ENCODE results near the gene GLYATL3. TPM values are rescaled to one million over a fixed set of nuclear protein-coding genes. Genes with fewer than 3 reads are reported as not detected.

GLYATL3 gene
- total and polyA plus RNA-seq, 4 donors, result not detected

DNA sequence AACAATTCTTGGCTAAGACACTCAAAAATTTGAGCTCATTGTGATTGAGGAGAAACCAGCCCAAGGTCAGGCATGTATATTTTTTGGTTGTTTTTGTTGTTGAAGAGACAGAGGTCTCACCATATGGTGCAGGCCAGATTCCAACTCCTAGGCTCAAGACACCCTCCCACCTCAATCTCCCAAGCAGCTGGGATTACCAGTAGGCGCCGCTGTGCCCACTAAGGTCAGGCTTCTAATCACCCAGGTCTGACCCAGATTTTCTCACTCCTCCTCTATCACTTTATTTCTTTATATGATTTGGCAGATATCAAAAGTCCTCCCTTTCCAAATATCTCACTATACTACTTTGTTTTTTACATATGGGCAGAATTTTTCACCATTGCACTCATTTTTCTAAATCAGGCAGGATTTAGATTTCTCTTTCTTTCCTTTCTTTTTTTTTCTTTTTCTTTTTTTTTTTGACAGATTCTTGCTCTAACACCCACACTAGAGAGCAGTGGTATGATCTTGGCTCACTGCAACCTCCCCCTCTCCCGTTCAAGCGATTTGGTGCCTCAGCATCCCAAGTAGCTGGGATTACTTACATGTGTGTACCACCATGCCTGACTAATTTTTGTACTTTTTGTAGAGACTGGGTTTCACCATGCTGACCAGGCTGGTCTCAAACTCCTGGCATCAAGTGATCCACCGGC, 49.0 kb downstream of the GLYATL3 start:
- Histone ChIP-seq H3K4me3 (ENCODE audit: low read length in 2 of 2) (no peak overlapping the region), H3K27me3 (ENCODE audit: control insufficient read depth in 1 of 2, insufficient read depth in 2 of 2, low read length in 1 of 2) (no peaks in the 10 kb centered on the region), H3K4me1 (ENCODE audit: control insufficient read depth in 1 of 2, insufficient read depth in 2 of 2, low read length in 2 of 2) (no peaks in the 10 kb centered on the region), H3K9me3 (ENCODE audit: control insufficient read depth, low read length) (no peaks in the 10 kb centered on the region), H3K36me3 (ENCODE audit: control insufficient read depth in 1 of 2, insufficient read depth in 2 of 2, low read length in 1 of 2) (no peaks in the 10 kb centered on the region), H3K27ac (ENCODE audit: low read depth in 1 of 2, low read length in 2 of 2) (no peak overlapping the region)
- DNase-seq (no peak), ATAC-seq (ENCODE audit: low FRiP score) (no peak)
- intact Hi-C loops (cut with DNase I), result no loop called here
- WGBS, 2 donors, result 72 to 73% methylated on average over 5 of the region's 5 CpGs

- no peak for ATAC-seq (ENCODE audit: low FRiP score)
- intact Hi-C loops (cut with DNase I), result no loop called here
- H3K27ac ChIP-seq (ENCODE audit: low read depth in 1 of 2, low read length in 2 of 2), result no peak overlapping the region
- WGBS, 2 donors, result 26 to 28% methylated on average over 19 to 20 of the region's 20 CpGs
- no peaks in the 10 kb centered on the region for H3K4me1 ChIP-seq (ENCODE audit: control insufficient read depth in 1 of 2, insufficient read depth in 2 of 2, low read length in 2 of 2)
- no peak overlapping the region for H3K4me3 ChIP-seq (ENCODE audit: low read length in 2 of 2)
- H3K36me3 ChIP-seq (ENCODE audit: control insufficient read depth in 1 of 2, insufficient read depth in 2 of 2, low read length in 1 of 2), result no peaks in the 10 kb centered on the region
- no peak for DNase-seq
- no peaks in the 10 kb centered on the region for H3K27me3 ChIP-seq (ENCODE audit: control insufficient read depth in 1 of 2, insufficient read depth in 2 of 2, low read length in 1 of 2)
- H3K9me3 ChIP-seq (ENCODE audit: control insufficient read depth, low read length), result no peaks in the 10 kb centered on the region
Measured at GRCh38 chr6:49549691-49550491, 50.2 kb downstream of the GLYATL3 start.

- Histone ChIP-seq H3K4me3 (ENCODE audit: low read length in 2 of 2) (peak within 1 kb of the TSS; percentile 16 to 22), H3K4me1 (ENCODE audit: control insufficient read depth in 1 of 2, insufficient read depth in 2 of 2, low read length in 2 of 2) (no peaks in the 10 kb centered on the region), H3K9me3 (ENCODE audit: control insufficient read depth, low read length) (no peaks in the 10 kb centered on the region), H3K27me3 (ENCODE audit: control insufficient read depth in 1 of 2, insufficient read depth in 2 of 2, low read length in 1 of 2) (no peaks in the 10 kb centered on the region), H3K27ac (ENCODE audit: low read depth in 1 of 2, low read length in 2 of 2) (no peak within 1 kb of the TSS), H3K36me3 (ENCODE audit: control insufficient read depth in 1 of 2, insufficient read depth in 2 of 2, low read length in 1 of 2) (no peaks in the 10 kb centered on the region)
- 0 to 1% methylated on average over 42 of the region's 42 CpGs for WGBS, 2 donors
- no peak for DNase-seq
- ATAC-seq (ENCODE audit: low FRiP score), result peak; percentile 55
- intact Hi-C loops (cut with DNase I), result no loop called here
Measured at GRCh38 chr6:49550492-49551077, 50.9 kb downstream of the GLYATL3 start, which contains the start of gene C6orf141. Gene C6orf141 (plus strand): TSS chr6:49550668. CDS start chr6:49550793, 125 bp downstream.

DNA sequence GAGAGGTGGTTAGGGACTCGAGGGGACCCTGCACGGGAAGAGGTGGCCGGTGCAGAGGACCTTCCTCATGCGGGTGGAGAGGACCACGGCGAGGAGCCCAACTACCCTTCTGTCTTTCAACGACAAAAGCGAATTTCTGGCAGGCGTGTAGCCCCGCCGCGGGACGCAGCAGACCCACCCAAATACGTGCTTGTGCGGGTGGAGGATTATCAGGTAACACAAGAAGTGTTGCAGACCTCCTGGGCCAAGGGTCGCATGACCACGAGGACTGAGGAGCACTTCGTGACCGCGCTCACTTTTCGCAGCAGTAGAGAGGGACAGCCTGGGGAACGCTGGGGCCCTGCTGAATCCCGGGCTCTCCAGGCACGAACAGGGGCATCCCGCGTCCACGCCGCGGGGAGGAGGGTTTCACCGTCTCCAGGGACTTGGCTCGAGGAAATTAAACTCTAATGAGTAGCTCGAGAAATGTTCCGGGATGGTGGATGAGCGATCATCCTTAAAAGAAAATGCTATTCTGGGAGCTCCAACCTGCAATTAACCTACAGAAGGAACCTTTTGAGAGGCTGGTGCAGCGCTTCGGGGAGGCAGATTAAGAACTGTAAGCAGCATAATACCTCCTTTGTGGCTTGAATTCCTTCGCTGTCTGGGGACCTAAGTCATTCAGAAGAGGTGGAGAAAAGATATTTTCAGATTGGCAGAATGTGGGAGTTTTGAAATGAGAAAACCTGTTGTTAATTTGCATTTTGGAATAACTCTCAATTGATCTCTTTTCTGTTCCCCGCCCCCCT, 51.5 kb downstream of the GLYATL3 start:
- no peak for DNase-seq

GRCh38 chr6:49551866-49552129, 52.1 kb downstream of the GLYATL3 start:
- WGBS, 2 donors, result 20 to 23% methylated on average over 2 of the region's 2 CpGs
- Histone ChIP-seq H3K4me1 (ENCODE audit: control insufficient read depth in 1 of 2, insufficient read depth in 2 of 2, low read length in 2 of 2) (no peaks in the 10 kb centered on the region), H3K36me3 (ENCODE audit: control insufficient read depth in 1 of 2, insufficient read depth in 2 of 2, low read length in 1 of 2) (no peaks in the 10 kb centered on the region), H3K27me3 (ENCODE audit: control insufficient read depth in 1 of 2, insufficient read depth in 2 of 2, low read length in 1 of 2) (no peaks in the 10 kb centered on the region), H3K9me3 (ENCODE audit: control insufficient read depth, low read length) (no peaks in the 10 kb centered on the region), H3K4me3 (ENCODE audit: low read length in 2 of 2) (peak overlapping the region; percentile 16 to 22), H3K27ac (ENCODE audit: low read depth in 1 of 2, low read length in 2 of 2) (no peak overlapping the region)
- DNase-seq (no peak), ATAC-seq (ENCODE audit: low FRiP score) (no peak)
- intact Hi-C loops (cut with DNase I), result no loop called here

More for the DNA sequence above, 51.5 kb downstream of the GLYATL3 start:
- intact Hi-C loops (cut with DNase I), result no loop called here
- peak overlapping the region; percentile 16 to 22 for H3K4me3 ChIP-seq (ENCODE audit: low read length in 2 of 2)
- WGBS, 2 donors, result 1 to 2% methylated on average over 38 of the region's 38 CpGs
- no peaks in the 10 kb centered on the region for H3K36me3 ChIP-seq (ENCODE audit: control insufficient read depth in 1 of 2, insufficient read depth in 2 of 2, low read length in 1 of 2)
- no peaks in the 10 kb centered on the region for H3K27me3 ChIP-seq (ENCODE audit: control insufficient read depth in 1 of 2, insufficient read depth in 2 of 2, low read length in 1 of 2)
- no peaks in the 10 kb centered on the region for H3K4me1 ChIP-seq (ENCODE audit: control insufficient read depth in 1 of 2, insufficient read depth in 2 of 2, low read length in 2 of 2)
- no peak overlapping the region for H3K27ac ChIP-seq (ENCODE audit: low read depth in 1 of 2, low read length in 2 of 2)
- no peaks in the 10 kb centered on the region for H3K9me3 ChIP-seq (ENCODE audit: control insufficient read depth, low read length)
- ATAC-seq (ENCODE audit: low FRiP score), result peak; percentile 46

DNA sequence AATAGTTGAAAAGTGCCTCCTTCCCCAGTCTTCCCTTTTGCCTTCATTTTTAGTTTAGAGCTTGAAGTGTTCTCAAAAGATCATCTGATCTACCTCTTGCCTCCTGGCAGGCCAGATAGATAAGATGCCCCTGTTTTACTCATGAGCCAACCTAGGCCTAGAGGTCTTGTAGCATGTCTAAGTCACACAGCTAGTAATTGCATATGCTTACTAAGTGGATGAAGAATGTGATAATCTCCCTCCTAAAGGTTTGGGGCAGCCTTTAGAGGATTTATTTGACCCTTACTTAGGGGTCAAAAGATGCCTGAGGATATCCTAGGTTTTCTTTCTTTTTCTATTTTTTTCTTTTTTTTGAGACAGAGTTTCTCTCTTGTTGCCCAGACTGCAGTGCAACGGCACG, 52.9 kb downstream of the GLYATL3 start:
- Histone ChIP-seq H3K36me3 (ENCODE audit: control insufficient read depth in 1 of 2, insufficient read depth in 2 of 2, low read length in 1 of 2) (no peaks in the 10 kb centered on the region), H3K9me3 (ENCODE audit: control insufficient read depth, low read length) (no peaks in the 10 kb centered on the region), H3K27ac (ENCODE audit: low read depth in 1 of 2, low read length in 2 of 2) (no peak overlapping the region), H3K27me3 (ENCODE audit: control insufficient read depth in 1 of 2, insufficient read depth in 2 of 2, low read length in 1 of 2) (peaks cover 0 to 1% of the 10 kb centered on the region in 2 donors), H3K4me1 (ENCODE audit: control insufficient read depth in 1 of 2, insufficient read depth in 2 of 2, low read length in 2 of 2) (no peaks in the 10 kb centered on the region), H3K4me3 (ENCODE audit: low read length in 2 of 2) (no peak overlapping the region)
- 93 to 96% methylated on average over 2 of the region's 2 CpGs for WGBS, 2 donors
- no peak for DNase-seq
- ATAC-seq (ENCODE audit: low FRiP score), result no peak
- intact Hi-C loops (cut with DNase I), result no loop called here

DNA sequence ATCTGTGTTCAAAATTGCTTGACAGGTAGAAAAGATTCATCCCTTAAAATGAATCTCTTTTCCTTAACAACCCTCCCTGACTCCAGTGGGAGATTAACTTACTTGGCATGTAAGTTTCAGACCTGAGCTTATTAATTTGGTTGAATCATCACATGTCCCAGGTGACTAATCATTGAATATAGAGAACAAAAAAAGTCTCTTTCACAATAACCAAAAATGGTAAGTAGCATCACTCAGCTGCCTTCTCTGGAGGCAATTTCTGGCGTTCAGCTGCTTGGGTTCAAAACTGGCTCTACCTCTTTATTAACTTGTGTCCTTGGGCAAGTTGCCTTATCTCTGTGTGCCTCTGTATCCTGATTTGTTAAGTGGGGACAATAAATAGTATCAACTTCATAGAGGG, 53.7 kb downstream of the GLYATL3 start:
- 86 to 96% methylated on average over 1 of the region's 1 CpG for WGBS, 2 donors
- intact Hi-C loops (cut with DNase I), result no loop called here
- Histone ChIP-seq H3K27ac (ENCODE audit: low read depth in 1 of 2, low read length in 2 of 2) (no peak overlapping the region), H3K9me3 (ENCODE audit: control insufficient read depth, low read length) (no peaks in the 10 kb centered on the region), H3K27me3 (ENCODE audit: control insufficient read depth in 1 of 2, insufficient read depth in 2 of 2, low read length in 1 of 2) (peaks cover 0 to 1% of the 10 kb centered on the region in 2 donors), H3K4me3 (ENCODE audit: low read length in 2 of 2) (no peak overlapping the region), H3K4me1 (ENCODE audit: control insufficient read depth in 1 of 2, insufficient read depth in 2 of 2, low read length in 2 of 2) (no peaks in the 10 kb centered on the region), H3K36me3 (ENCODE audit: control insufficient read depth in 1 of 2, insufficient read depth in 2 of 2, low read length in 1 of 2) (no peaks in the 10 kb centered on the region)
- ATAC-seq (ENCODE audit: low FRiP score) (no peak), DNase-seq (no peak)

GRCh38 chr6:49555951-49556350, 56.2 kb downstream of the GLYATL3 start:
- intact Hi-C loops (cut with DNase I), result no loop called here
- DNase-seq (no peak), ATAC-seq (ENCODE audit: low FRiP score) (no peak)
- Histone ChIP-seq H3K9me3 (ENCODE audit: control insufficient read depth, low read length) (no peaks in the 10 kb centered on the region), H3K27ac (ENCODE audit: low read depth in 1 of 2, low read length in 2 of 2) (no peak overlapping the region), H3K36me3 (ENCODE audit: control insufficient read depth in 1 of 2, insufficient read depth in 2 of 2, low read length in 1 of 2) (no peaks in the 10 kb centered on the region), H3K4me3 (ENCODE audit: low read length in 2 of 2) (no peak overlapping the region), H3K27me3 (ENCODE audit: control insufficient read depth in 1 of 2, insufficient read depth in 2 of 2, low read length in 1 of 2) (peaks cover 0 to 1% of the 10 kb centered on the region in 2 donors), H3K4me1 (ENCODE audit: control insufficient read depth in 1 of 2, insufficient read depth in 2 of 2, low read length in 2 of 2) (no peaks in the 10 kb centered on the region)
- WGBS, 2 donors, result 72% methylated on average over 4 of the region's 4 CpGs
